Heart right ventricle (tissue), 16 donors: ENCODE measurements around the gene CCDC9. TPM values are rescaled to one million over a fixed set of nuclear protein-coding genes. Genes with fewer than 3 reads are reported as not detected.

ENCODE experiments used
- ATAC-seq, 8 donors: fragments of 200-7000 bp; cut with Tn5 transposase; one replicate each; pipeline ENCODE4 v1.9.1; 2020; ENCODE audit warnings: mild to moderate bottlenecking in 8 of 8, moderate library complexity in 8 of 8, moderate number of reproducible peaks in 1 of 8
- DNase-seq, 2 donors: peaks; one replicate each; pipeline ENCODE4 v3.0.0-alpha.2; 2020
- H3K27ac ChIP-seq, 10 donors: fragments of 200-600 bp; sonication (generic) in 2 of 10; one replicate each; pipeline versions ENCODE4 v1.5.0 to v1.8.0; 2020 to 2022; ENCODE audit warnings: mild to moderate bottlenecking in 3 of 10
- H3K27me3 ChIP-seq, 7 donors: fragments of 200-600 bp; one replicate each; pipeline ENCODE4 v1.8.0; 2021 to 2022; ENCODE audit warnings: mild to moderate bottlenecking in 2 of 7
- H3K36me3 ChIP-seq, 9 donors: fragments of 200-600 bp; sonication (generic) in 1 of 9; one replicate each; pipeline versions ENCODE4 v1.5.0 to v1.8.0; 2020 to 2022; ENCODE audit warnings: mild to moderate bottlenecking in 2 of 9
- H3K4me1 ChIP-seq, 9 donors: fragments of 200-600 bp; sonication (generic) in 1 of 9; one replicate each; pipeline versions ENCODE4 v1.5.0 to v1.8.0; 2020 to 2022; ENCODE audit warnings: mild to moderate bottlenecking in 4 of 9
- H3K4me3 ChIP-seq, 10 donors: fragments of 200-600 bp; sonication (generic) in 2 of 10; one replicate each; pipeline versions ENCODE4 v1.5.0 to v1.8.0; 2020 to 2022; ENCODE audit warnings: mild to moderate bottlenecking in 7 of 10, moderate library complexity in 2 of 10
- H3K9me3 ChIP-seq, 11 donors: fragments of 200-600 bp in 10 of 11; sonication (generic) in 2 of 11; one replicate each; pipeline versions ENCODE4 v1.5.0 to v1.8.0; 2013 to 2022; ENCODE audit warnings: mild to moderate bottlenecking in 2 of 11, control low read depth in 1 of 11, moderate library complexity in 1 of 11
- WGBS, 2 donors: extraction: QIAGEN DNeasy Blood & Tissue Kit; methylation state at CpG; one replicate each; pipeline ENCODE4 v1.1.7; 2013; ENCODE audit warnings: inconsistent platforms in 1 of 2; 5-methylcytosine and 5-hydroxymethylcytosine counted together
- intact Hi-C, 10 donors: fragments of 100-400 bp; cut with DNase I; formaldehyde crosslinking; loops; one replicate each; pipeline versions ENCODE4 v1.11.1 to v1.14.2; 2022
- polyA plus RNA-seq, 2 donors: library from polyadenylated mRNA; stranded (reverse); fragments of 200-250 nt; gene quantifications; one replicate each; pipeline ENCODE4 v1.2.3, GENCODE V29; 2013
- total RNA-seq, 10 donors: library from RNA; stranded (reverse); fragmentation: NEBNext Ultra II Directional in 3 of 10; extraction: Animal tissue kit (Norgen Biotek cat#: 25700) in 3 of 10; gene quantifications; one replicate each; pipeline versions ENCODE4 v1.2.1 to v1.2.4, GENCODE V29; 2021 to 2023
- TF ChIP-seq, protein P1 (sequence below), 9 donors: fragments of 200-600 bp; sonication (generic) in 2 of 9; IDR thresholded peaks; one replicate each; pipeline versions ENCODE4 v1.5.0 to v1.8.0; 2021 to 2022; ENCODE audit warnings: antibody characterized with exemption in 9 of 9, mild to moderate bottlenecking in 5 of 9, moderate library complexity in 1 of 9
- donor health status: Arrhythmogenic right ventricular cardiomyopathy.
- donor health status: ischemic (EF 13 %, LVEDD 7.1; RV severe dilation, severe dysfunction).
- donor health status: healthy with polysubstance abuse.
- donor health status: DM: no; HTN: yes; CAD: no.
- donor health status: DM: no; HTN: no; CAD: no.
- donor health status: ischemic (EF 25% LVEDD 6.9; RV normal size, moderate dysfunction).
- donor health status: ischemic (EF 25% LVEDD 5.7; RV mildly dilated, moderate dysfunction).
- donor health status: healthy.
- donor health status: DM: yes; HTN: yes; CAD: no.
- donor health status: Ischemic cardiomyopathy.
- donor health status: ischemic (EF 35%, LVEDD 5.7; RV mildly dilated, moderate dysfunction).
- donor health status: nonischemic (EF 11% LVEDD 7.7; RV severe dilation, severe dysfunction).
- donor health status: DM: yes; HTN: yes; CAD: no.
- donor health status: PGD.
- donor health status: ischemic (EF 29% LVEDD 5.4; RV normal size, mild dysfunction).
- donor health status: nonischemic (EF 23%, LVEDD 6.1; RV moderate dilation, normal function).

CCDC9 gene
- total and polyA plus RNA-seq, 12 donors: 14.2 to 31.1 (median 17.4) TPM

DNA sequence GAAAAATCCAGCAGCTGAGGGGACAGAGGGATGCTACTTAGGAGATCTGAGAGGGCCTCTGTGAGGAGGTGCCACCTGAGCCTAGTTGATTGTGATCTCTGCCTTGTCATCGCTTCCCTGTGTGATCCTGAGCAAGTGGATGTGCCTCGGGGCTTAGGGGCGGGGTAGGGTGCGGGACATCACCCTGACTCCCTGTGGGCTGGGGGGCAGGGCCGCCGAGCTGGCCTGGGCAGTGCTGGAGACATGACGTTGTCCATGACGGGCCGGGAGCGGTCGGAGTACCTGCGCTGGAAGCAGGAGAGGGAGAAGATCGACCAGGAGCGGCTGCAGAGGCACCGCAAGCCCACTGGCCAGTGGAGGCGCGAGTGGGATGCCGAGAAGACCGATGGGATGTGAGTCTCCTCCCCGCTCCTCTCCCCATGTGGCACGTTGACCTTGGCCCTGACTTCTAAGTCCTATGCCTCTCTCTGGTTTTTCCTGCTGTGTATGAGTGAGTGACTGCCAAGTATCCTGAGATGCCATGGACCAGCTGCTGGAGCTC, 10.1 kb downstream of the CCDC9 start:
- intact Hi-C loops: no loop called here
- Histone ChIP-seq H3K9me3 (no peaks in the 10 kb centered on the region), H3K27ac (no peak overlapping the region), H3K4me3 (no peak overlapping the region), H3K4me1 (peaks cover 0 to 6% (median 0%) of the 10 kb centered on the region in 9 donors), H3K27me3 (no peaks in the 10 kb centered on the region), H3K36me3 (peaks cover 7 to 100% (median 50%) of the 10 kb centered on the region in 9 donors)
- TF ChIP-seq, protein P1, sequence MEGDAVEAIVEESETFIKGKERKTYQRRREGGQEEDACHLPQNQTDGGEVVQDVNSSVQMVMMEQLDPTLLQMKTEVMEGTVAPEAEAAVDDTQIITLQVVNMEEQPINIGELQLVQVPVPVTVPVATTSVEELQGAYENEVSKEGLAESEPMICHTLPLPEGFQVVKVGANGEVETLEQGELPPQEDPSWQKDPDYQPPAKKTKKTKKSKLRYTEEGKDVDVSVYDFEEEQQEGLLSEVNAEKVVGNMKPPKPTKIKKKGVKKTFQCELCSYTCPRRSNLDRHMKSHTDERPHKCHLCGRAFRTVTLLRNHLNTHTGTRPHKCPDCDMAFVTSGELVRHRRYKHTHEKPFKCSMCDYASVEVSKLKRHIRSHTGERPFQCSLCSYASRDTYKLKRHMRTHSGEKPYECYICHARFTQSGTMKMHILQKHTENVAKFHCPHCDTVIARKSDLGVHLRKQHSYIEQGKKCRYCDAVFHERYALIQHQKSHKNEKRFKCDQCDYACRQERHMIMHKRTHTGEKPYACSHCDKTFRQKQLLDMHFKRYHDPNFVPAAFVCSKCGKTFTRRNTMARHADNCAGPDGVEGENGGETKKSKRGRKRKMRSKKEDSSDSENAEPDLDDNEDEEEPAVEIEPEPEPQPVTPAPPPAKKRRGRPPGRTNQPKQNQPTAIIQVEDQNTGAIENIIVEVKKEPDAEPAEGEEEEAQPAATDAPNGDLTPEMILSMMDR (IDR thresholded peaks at IDR 0.05): no peak
- ATAC-seq (no peak), DNase-seq (no peak)
- WGBS, 2 donors: 90 to 94% methylated on average over 21 of the region's 21 CpGs

DNA sequence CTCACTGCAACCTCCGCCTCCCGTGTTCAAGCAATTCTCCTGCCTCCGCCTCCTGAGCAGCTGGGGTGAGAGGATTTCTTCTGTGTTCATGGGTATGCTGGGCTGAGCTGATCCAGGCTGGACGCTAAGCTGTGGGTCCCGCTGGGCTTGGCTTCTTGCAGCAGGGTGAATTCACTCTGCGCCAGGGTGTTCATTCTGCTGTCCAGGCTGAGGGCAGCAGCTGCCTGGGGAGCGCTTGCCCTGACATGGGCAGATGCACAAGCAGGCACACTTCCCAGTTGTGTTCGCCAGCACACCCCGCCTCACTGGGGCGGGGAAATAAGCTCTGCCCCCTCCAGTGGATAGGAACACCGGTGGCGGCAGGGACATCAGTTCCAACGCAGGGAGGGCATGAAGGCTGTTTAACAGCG, 11.0 kb downstream of the CCDC9 start:
- no peak overlapping the region for H3K4me3 ChIP-seq
- no peak for ATAC-seq
- TF ChIP-seq, protein P1 (IDR thresholded peaks at IDR 0.05): no peak
- H3K9me3 ChIP-seq: no peaks in the 10 kb centered on the region
- H3K27ac ChIP-seq: no peak overlapping the region
- WGBS, 2 donors: 91 to 94% methylated on average over 14 of the region's 14 CpGs
- H3K4me1 ChIP-seq: peaks cover 0 to 9% (median under 1%) of the 10 kb centered on the region in 9 donors
- intact Hi-C loops: no loop called here
- peaks cover 7 to 99% (median 52%) of the 10 kb centered on the region in 9 donors for H3K36me3 ChIP-seq
- H3K27me3 ChIP-seq: no peaks in the 10 kb centered on the region
- DNase-seq: no peak

- Histone ChIP-seq H3K4me1 (peaks cover 0 to 13% (median 7%) of the 10 kb centered on the region in 9 donors), H3K27ac (no peak overlapping the region), H3K36me3 (peaks cover 7 to 93% (median 48%) of the 10 kb centered on the region in 9 donors), H3K27me3 (no peaks in the 10 kb centered on the region), H3K4me3 (no peak overlapping the region), H3K9me3 (no peaks in the 10 kb centered on the region)
- ATAC-seq: no peak
- WGBS, 2 donors: 87 to 96% methylated on average over 6 of the region's 6 CpGs
- no peak for DNase-seq
- intact Hi-C loops: no loop called here
- TF ChIP-seq, protein P1 (IDR thresholded peaks at IDR 0.05): no peak
These were observed 11.7 kb downstream of the CCDC9 start for GRCh38 chr19:47268028-47268427.

DNA sequence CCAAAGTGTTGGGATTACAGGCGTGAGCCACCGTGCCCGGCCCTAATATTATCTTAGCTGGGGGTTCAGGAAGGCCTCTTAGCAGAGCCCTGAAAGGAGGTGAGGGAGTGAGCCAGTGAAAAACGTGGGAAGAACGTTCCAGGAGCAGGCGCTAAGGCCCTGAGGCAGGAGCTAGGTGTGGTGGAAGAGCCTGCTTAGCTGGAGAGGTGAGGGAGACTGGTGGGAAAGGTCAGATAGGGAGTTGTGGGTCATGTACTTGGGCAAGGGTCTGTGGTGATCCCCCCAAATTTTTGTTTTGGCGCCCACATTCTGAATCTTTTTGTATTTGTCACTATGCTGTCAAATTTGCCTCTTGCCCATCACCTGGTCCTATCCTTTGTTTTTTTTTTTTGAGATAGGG, 13.3 kb downstream of the CCDC9 start:
- TF ChIP-seq, protein P1 (IDR thresholded peaks at IDR 0.05): no peak
- H3K27ac ChIP-seq: no peak overlapping the region
- no peaks in the 10 kb centered on the region for H3K9me3 ChIP-seq
- no peak overlapping the region for H3K4me3 ChIP-seq
- ATAC-seq (no peak), DNase-seq (no peak)
- no peaks in the 10 kb centered on the region for H3K27me3 ChIP-seq
- H3K4me1 ChIP-seq: peaks cover 0 to 19% (median 12%) of the 10 kb centered on the region in 9 donors
- H3K36me3 ChIP-seq: peaks cover 5 to 77% (median 42%) of the 10 kb centered on the region in 9 donors
- intact Hi-C loops: no loop called here
- WGBS, 2 donors: 91% methylated on average over 7 of the region's 7 CpGs
